Cortex of kidney (tissue), 1 donor: ENCODE data around the gene CHST6.
"Not testable (repeated sequence)": the region's sequence is repeated elsewhere in the genome, so short reads cannot be mapped to it uniquely, and the experiment has no call there.

Experiments
- DNase-seq: peaks from one replicate; lab custom pipeline; 2025; lab: John Stamatoyannopoulos, UW

Gene CHST6

GRCh38 chr16:75495076-75495674 lies at the start of gene CHST6:
Gene CHST6, minus strand, starts transcription at chr16:75495441. Its CDS starts 15,613 bp downstream, at chr16:75479828.
- DNase-seq = no peak

GRCh38 chr16:75542462-75542861 lies 47.2 kb upstream of the CHST6 start:
- DNase-seq = not testable (repeated sequence)

GRCh38 chr16:75541236-75541635 lies 46.0 kb upstream of the CHST6 start:
- DNase-seq = no peak

GRCh38 chr16:75538882-75539565 lies 43.8 kb upstream of the CHST6 start:
- not testable (repeated sequence) for DNase-seq

GRCh38 chr16:75537776-75538175 lies 42.5 kb upstream of the CHST6 start:
- DNase-seq = no peak

GRCh38 chr16:75535901-75536300 lies 40.7 kb upstream of the CHST6 start, which contains the start of gene CHST5:
Gene CHST5, minus strand, starts transcription at chr16:75536108. Its CDS starts 5,724 bp downstream, at chr16:75530384.
- no peak for DNase-seq

- no peak for DNase-seq
Measured at GRCh38 chr16:75535211-75535843, 40.1 kb upstream of the CHST6 start.

GRCh38 chr16:75534560-75535205 lies 39.4 kb upstream of the CHST6 start:
- no peak for DNase-seq

- DNase-seq = no peak
Measured at GRCh38 chr16:75532791-75533190, 37.5 kb upstream of the CHST6 start.

- DNase-seq = no peak
Measured at GRCh38 chr16:75532142-75532765, 37.0 kb upstream of the CHST6 start.

- DNase-seq = no peak
Measured at GRCh38 chr16:75529959-75530358, 34.7 kb upstream of the CHST6 start.

GRCh38 chr16:75529056-75529905 lies 34.0 kb upstream of the CHST6 start:
- DNase-seq = no peak

- no peak for DNase-seq
Measured at GRCh38 chr16:75527825-75528299, 32.6 kb upstream of the CHST6 start.

- no peak for DNase-seq
Measured at GRCh38 chr16:75526032-75526790, 31.0 kb upstream of the CHST6 start.

GRCh38 chr16:75519175-75519574 lies 23.9 kb upstream of the CHST6 start:
- DNase-seq = no peak

GRCh38 chr16:75516189-75516966 lies 21.1 kb upstream of the CHST6 start:
- DNase-seq = not testable (repeated sequence)

- no peak for DNase-seq
Measured at GRCh38 chr16:75514296-75514695, 19.1 kb upstream of the CHST6 start.

GRCh38 chr16:75506574-75506973 lies 11.3 kb upstream of the CHST6 start:
- DNase-seq = no peak

GRCh38 chr16:75506107-75506506 lies 10.9 kb upstream of the CHST6 start:
- DNase-seq = no peak

- DNase-seq = no peak
Measured at GRCh38 chr16:75503801-75504200, 8.6 kb upstream of the CHST6 start.
